H1 (cell line): ENCODE measurements around the gene RSAD1. TPM values are rescaled to one million over a fixed set of nuclear protein-coding genes. Genes with fewer than 3 reads are reported as not detected.

Experiments
- ASH2L ChIP-seq: fragments of 200-600, 300-600 bp; sonication (generic); IDR thresholded peaks from one replicate; pipeline ENCODE4 v1.7.1; 2017; ENCODE audit warnings: low read length
- ATF2 ChIP-seq: IDR thresholded peaks from 2 replicates; pipeline ENCODE4 v1.6.1; 2012; ENCODE audit warnings: low read length, inconsistent platforms
- EGR1 ChIP-seq: IDR thresholded peaks from 2 replicates; pipeline ENCODE4 v1.6.1; 2011; ENCODE audit warnings: low read depth, low read length, borderline replicate concordance
- KDM1A ChIP-seq: fragments of 200-600, 300-600 bp; sonication (generic); IDR thresholded peaks from 2 replicates; pipeline ENCODE4 v1.7.1; 2016; ENCODE audit warnings: mild to moderate bottlenecking, low read length, borderline replicate concordance
- MAFK ChIP-seq: IDR thresholded peaks from 2 replicates; pipeline ENCODE4 v1.6.1; 2012; ENCODE audit warnings: low read depth, mild to moderate bottlenecking, improper control_type of control experiment, low read length
- SRF ChIP-seq: IDR thresholded peaks from 2 replicates; pipeline ENCODE4 v1.6.1; 2011; ENCODE audit warnings: mild to moderate bottlenecking, low read depth, low read length, moderate library complexity
- TBP ChIP-seq: IDR thresholded peaks from 2 replicates; pipeline ENCODE4 v1.6.1; 2011; ENCODE audit warnings: low read depth, low read length, improper control_type of control experiment
- polyA plus RNA-seq, 7 experiments: library from polyadenylated mRNA; depleted of rRNA in 3 of 7; stranded (reverse) in 5 of 7; unstranded in 2 of 7; fragments of >200 nt in 5 of 7; fragments of 200-250 nt in 2 of 7; gene quantifications; 1 replicate in 5 of 7; 2 replicates in 1 of 7; 4 replicates in 1 of 7; pipeline versions ENCODE4 v1.2.1 to v1.2.3, GENCODE V29; 2011 to 2013; ENCODE audit warnings: missing spikeins in 2 of 7, mixed read lengths in 2 of 7
- total RNA-seq: library from RNA; stranded (reverse); fragmentation: NEBNext Ultra II Directional; extraction: Animal tissue kit (Norgen Biotek cat#: 25700); gene quantifications from 2 replicates; pipeline ENCODE4 v1.2.1, GENCODE V29; 2021

Gene RSAD1
- total and polyA plus RNA-seq, 2 of the 8 experiments (the other 6 are each of a cell fraction or from before 2014, with no cell fraction given) = 17.9 to 33.5 TPM

- TF ChIP-seq ATF2 = no peak
- TF ChIP-seq EGR1 = no peak
- no peak for TF ChIP-seq ASH2L
- no peak for TF ChIP-seq TBP
- no peak for TF ChIP-seq SRF
- no peak for TF ChIP-seq KDM1A
- TF ChIP-seq MAFK = no peak
These were observed 2.3 kb downstream of the RSAD1 start (continued) for GRCh38 chr17:50480854-50481490.
